Cerebellar nuclear complex (tissue), 1 donor: ENCODE data around the gene NR2F6.
A peak's percentile ranks its signal among the peaks of the same experiment; 100 is the strongest.

Experiments
- DNase-seq, 2 experiments: peaks; one replicate each; lab custom pipeline; 2025; lab: John Stamatoyannopoulos, UW

Gene NR2F6

GRCh38 chr19:17237747-17238706 is 7.7 kb downstream of the NR2F6 start:
- no peak for DNase-seq

GRCh38 chr19:17236811-17237543 is 8.7 kb downstream of the NR2F6 start:
- no peak for DNase-seq

- DNase-seq, result no peak
Observed at GRCh38 chr19:17235971-17236777, 9.5 kb downstream of the NR2F6 start.

DNA sequence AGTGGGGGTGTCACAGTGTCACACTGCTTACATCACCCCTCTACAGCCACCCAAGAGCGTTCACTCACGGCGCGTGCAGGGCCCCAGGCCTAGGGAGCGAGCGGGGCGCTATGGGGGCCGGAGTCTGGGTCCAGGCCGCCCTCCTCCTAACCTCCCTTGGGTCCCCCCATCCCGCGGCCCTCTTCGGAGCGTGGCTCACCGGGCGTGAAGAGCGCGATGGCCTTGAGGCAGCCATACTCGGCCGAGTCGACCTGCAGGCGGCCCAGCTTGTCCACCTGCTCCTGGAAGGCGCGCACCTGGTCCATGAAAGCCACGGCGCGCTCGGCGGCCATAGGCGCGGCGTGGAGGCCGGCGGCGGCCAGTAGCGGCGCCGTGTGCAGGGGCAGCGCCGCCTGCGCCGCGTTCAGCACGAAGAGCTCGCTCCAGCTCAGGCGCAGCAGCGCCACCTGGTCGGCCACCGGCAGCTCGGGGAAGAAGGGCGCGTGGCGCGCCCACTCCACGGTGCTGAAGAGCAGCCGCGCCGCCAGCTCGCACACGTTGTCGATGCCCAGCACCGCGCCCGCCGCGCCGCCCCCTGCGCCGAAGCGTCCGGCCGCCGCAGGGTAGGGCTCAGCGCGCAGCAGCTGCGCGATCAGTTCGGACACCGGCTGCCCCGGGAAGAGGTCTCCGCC is 10.3 kb downstream of the NR2F6 start:
- DNase-seq, result peak in 1 of 2 experiments; percentile 11

GRCh38 chr19:17234911-17235299 is 10.8 kb downstream of the NR2F6 start:
- no peak for DNase-seq

- no peak for DNase-seq
Observed at GRCh38 chr19:17232258-17232657, 13.5 kb downstream of the NR2F6 start.

DNA sequence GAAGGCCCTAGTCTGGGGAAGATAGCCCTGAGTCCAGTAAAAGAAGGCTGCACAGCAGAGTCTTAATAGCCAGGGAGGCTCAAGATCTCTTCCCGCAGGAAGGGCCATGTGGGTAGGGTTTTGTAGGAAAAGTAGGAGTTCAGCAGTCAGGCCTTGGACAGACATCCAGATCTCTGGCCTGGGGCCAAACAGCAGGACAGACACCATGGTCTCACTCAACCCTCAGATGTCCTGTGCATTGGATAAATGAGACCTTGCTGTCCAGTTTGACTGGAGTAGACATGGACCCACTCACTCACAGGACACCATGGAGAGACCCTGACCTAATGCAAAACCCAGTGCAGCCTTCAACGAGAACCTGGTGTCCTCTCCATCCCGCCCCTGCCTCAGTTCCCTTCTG is 15.8 kb downstream of the NR2F6 start:
- no peak for DNase-seq

DNA sequence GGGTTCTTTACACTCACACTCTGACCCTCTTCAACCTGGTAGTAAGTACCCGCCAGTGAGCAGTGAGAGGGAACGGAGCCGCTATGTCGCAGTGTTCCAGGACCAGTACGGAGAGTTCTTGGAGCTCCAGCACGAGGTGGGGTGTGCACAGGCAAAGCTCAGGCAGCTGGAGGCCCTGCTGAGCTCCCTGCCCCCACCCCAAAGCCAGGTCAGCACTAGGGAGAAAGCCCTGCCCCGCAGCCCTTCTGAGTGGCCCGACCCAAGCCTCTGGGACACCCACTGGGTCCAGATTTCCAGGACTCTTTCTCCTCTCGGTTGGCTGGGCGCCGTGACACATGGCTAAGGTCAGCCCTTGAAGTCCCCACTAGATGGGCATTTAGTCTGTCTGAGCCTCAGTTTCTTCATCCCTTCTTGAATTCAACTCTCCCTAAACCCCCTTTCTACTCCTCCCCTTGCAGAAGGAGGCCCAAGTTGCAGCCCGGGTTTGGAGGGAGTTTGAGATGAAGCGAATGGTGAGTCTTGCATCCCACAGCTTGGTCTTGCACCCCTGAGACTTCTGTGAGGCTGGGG is 17.8 kb downstream of the NR2F6 start:
- DNase-seq, result no peak

GRCh38 chr19:17226002-17226933 is 19.5 kb downstream of the NR2F6 start, which contains the start of gene OCEL1:
Gene OCEL1 (plus strand): TSS chr19:17226226. CDS start chr19:17226248, 22 bp downstream.
- DNase-seq, result peak; percentile 94 to 97

GRCh38 chr19:17225053-17225452 is 20.7 kb downstream of the NR2F6 start:
- no peak for DNase-seq

DNA sequence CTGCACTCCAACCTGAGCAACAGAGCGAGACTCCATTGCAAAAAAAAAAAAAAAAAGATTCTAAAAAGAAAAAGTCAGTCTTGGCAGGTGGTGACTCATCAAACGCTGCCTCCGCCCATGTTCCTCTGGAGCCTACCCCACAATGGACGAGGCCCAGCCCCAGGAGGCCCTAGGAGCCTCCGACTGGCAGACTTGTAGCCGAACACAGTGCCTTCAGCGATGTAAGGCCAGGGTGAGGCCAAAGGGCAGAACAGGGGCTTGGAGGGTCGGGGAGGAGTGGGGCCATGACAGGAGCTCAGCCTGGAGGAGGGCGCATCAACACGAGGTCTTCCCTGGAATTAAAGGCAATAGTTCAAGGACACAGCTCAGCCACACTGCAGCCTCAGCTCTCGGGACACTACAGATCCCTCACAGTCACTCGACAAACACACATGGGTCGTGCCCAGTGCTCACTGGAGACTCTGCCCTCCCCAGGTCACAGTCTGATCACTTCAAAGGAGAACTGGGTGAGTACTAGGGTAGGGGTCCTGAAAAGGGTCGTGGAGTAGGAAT is 25.4 kb downstream of the NR2F6 start:
- no peak for DNase-seq

DNA sequence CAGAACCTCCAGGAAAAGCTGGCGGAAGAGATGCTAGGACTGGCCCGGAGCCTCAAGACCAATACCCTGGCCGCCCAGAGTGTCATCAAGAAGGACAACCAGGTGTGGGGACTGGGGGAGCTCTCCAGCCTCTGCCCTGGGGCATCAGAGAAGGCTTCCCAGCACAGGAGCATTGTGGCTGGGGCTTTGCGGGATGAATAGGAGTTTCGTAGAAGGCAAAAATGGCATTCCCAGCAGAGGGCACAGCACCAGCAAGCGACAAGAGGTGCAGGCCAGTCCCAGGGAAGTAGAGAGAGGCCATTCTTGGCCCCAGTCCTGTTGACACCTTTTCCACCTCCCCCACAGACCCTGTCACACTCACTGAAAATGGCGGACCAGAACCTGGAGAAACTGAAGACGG is 26.4 kb downstream of the NR2F6 start:
- no peak for DNase-seq

GRCh38 chr19:17216058-17216670 is 29.6 kb downstream of the NR2F6 start:
- DNase-seq, result no peak

DNA sequence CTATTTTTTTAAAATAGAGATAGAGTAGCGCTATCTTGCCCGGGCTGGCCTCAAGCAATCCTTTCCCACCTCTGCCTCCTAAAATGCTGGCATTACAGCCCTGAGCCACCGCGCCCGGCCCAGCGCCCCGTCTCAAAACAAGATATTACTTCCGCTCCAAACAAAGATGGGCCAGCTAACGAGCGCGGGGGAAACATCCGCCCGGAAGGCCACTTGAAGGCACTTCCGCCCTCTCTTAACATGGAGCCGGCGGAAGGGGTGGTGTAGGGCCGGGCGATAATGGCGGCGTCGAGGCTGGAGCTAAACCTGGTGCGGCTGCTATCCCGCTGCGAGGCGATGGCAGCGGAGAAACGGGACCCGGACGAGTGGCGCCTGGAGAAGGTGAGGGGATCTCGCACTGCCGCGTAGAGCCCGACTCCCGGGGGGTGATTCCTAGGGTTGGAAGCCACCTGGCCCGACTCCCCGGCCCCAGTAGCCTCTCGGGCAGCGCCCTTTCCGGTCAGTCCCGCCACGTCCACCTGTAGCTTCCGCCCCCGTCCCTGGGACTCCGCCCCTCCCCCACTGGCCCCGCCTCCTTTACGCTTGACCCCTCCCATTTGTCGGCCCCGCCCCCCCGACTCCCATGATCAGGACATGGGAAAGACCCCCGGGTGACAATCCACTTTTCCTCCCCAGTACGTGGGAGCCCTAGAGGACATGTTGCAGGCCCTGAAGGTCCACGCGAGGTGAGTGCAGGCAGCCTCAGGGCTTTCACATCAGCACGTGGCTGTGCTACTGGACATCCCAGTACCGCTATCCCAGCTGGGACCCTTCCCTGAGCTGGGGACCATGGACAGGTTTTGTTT is 30.4 kb downstream of the NR2F6 start, which contains the start of gene USE1:
Gene USE1, plus strand, starts transcription at position 231 of the 845 bp plus-strand sequence. Its CDS starts 49 bp downstream, at position 280.
- DNase-seq, result peak in 1 of 2 experiments; percentile 79

DNA sequence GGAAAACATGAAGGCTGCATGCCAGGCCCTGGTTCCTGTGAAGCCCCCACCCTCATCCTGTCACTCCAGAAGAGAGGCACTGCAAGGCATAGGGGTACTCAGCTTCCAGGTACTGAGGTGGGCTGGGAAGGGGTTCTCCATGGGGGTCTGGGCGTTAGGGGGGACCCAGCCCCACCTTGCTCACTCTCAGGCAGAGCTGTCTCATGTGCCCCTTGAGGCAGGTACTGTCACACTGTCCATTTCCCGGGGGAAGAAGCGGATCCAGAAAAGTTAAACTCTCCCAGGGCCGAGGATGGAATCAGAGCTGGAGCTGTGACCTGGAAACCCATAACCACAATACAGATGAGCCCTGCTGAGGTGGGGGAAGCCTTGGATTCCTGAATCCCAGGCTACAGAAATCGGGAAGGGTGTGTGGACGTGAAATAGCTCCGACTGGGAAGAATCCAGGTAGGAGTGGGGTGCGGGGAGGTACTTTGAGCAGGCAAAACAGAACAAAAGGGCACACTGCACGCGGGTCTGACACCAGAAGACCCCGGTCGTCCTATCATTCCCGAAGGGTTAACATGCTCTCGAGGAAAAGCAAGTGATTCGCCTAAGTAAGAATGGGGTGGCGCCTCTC is 31.1 kb downstream of the NR2F6 start:
- no peak for DNase-seq

DNA sequence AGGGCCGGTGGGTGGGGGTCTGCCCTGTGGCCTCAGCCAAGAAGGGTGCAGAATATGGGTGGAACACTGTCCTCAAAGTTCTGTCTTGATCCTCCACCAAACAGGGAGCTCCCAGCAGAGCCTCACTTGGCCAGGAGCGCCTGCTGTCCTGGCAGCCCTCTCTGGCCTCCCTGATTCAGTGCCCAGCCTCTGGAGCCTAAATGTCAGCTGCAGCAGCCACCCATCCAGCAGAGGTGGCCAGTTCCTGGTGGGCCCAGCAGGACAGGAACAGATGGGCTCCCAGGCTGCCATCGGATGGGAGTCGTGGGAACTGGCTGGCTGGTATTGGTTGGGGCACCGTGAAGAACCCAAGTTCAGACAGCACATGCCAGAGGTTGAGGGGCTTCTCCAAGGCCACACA is 32.4 kb downstream of the NR2F6 start:
- no peak for DNase-seq

DNA sequence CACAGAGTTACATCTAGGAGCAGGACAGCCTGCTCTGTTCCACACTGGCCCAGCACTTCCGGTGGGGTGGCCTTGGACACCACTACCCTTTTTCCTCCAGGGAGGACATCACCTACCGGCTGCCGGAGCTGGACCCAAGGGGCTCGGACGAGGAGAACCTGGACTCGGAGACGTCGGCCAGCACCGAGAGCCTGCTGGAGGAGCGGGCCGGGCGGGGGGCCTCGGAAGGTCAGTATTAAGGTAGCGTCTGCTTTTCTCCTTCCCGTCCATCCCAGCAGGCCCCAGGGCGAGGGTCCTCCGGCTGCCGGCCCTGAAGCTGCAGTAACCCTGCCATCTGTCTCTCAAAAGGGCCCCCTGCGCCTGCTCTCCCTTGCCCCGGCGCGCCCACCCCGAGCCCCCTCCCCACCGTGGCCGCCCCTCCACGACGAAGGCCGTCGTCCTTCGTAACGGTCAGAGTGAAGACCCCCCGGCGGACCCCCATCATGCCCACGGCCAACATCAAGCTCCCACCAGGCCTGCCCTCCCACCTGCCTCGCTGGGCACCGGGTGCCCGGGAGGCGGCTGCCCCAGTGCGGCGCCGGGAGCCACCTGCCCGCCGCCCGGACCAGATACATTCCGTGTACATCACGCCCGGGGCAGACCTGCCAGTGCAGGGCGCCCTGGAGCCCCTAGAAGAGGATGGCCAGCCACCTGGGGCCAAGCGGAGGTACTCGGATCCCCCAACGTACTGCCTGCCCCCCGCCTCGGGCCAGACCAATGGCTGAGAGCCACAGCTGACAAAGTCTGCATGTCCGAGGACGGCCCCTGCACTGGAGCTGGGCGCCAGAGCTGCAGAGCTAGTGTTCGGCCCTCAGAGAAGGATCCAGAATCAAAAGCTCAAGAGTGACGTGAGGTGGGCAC is 33.9 kb downstream of the NR2F6 start:
- DNase-seq, result no peak
